ENCODE data around the gene FAM107B. TPM values are rescaled to one million over a fixed set of nuclear protein-coding genes. Genes with fewer than 3 reads are reported as not detected.
"Not testable (repeated sequence)": the region's sequence is repeated elsewhere in the genome, so short reads cannot be mapped to it uniquely, and the experiment has no call there.

Gene FAM107B
- 67.2 TPM for total RNA-seq

DNA sequence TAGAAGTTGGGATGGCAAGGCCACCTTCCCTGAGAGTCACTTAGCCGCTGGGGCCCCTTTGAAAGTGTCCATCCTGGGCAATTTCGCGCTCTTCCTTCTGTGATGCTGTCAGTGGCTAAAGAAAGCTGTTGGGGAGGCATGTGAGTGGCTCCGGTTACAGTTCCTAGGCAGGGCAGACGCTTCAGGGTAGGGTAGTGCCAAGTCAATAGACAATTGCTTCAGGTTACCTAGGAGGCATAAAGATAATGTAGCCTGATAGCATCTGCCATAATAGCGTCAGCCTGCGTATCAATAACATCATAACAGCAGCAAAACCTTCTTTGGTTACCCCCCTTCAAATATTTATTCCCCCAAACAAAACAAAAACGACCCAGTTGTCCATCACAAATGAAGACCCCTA, at the start of gene FAM107B:
FAM107B (minus strand) TSS at position 101 of the 400 bp plus-strand sequence. CDS start 234 bp downstream, outside the sequence.
- no peak for DNase-seq (ENCODE audit: low spot score)

DNA sequence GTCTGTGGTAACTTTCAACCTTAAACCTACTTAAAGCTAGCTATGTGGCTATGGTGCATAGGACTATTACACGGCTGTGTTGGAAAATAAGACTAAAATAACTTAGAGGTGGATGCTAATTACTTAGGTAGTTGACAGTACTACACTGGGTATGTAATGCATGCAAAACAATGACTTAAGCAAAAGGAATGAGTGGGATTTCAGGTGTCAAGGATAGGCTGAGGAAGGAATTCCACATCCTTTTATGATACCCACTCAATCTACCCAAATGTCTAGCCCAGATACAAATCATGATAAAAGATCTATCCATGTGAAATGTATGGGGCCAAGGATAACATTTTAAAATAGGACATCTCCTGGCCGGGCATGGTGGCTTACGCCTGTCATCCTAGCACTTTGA, 49.3 kb upstream of the FAM107B start:
- no peak for DNase-seq (ENCODE audit: low spot score)

DNA sequence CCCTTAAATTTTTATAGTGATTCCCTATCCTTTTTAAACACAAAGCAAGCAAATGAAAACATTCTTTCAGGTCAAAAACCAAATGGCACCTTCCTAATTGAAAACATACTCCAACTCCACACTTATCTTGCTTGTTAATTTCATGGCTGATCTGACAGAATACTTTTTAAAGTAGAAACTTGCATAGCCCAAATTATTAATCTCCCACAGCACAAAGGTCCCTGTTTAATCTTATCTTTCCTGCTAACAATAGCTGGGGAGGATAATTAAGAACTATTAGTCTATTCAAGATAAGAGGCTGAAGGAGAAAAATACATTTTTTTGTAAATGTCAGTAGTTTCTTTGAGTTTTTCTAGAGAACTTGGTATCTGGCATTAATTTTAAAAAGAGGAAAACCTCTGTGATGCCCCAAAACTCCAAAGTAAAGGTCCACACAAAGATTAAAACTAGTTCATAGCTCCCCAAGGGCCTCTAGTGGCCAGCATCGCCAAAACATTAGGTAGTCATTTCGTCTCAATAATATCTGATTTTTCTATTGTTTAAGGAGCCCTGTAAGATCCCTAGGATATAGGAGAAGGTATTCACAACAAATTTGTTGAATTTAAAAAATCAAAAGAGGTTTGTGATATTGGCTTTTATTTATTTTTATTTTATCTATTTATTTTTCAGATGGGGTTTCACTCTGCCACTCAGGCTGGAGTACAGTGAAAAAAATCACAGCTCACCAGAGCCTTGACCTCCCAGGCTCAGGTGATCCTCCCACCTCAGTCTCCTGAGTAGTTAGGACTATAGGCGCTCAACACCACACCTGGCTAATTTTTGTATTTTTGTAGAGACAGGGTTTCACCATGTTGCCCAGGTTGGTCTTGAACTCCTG, 48.4 kb upstream of the FAM107B start:
- DNase-seq (ENCODE audit: low spot score): no peak

DNA sequence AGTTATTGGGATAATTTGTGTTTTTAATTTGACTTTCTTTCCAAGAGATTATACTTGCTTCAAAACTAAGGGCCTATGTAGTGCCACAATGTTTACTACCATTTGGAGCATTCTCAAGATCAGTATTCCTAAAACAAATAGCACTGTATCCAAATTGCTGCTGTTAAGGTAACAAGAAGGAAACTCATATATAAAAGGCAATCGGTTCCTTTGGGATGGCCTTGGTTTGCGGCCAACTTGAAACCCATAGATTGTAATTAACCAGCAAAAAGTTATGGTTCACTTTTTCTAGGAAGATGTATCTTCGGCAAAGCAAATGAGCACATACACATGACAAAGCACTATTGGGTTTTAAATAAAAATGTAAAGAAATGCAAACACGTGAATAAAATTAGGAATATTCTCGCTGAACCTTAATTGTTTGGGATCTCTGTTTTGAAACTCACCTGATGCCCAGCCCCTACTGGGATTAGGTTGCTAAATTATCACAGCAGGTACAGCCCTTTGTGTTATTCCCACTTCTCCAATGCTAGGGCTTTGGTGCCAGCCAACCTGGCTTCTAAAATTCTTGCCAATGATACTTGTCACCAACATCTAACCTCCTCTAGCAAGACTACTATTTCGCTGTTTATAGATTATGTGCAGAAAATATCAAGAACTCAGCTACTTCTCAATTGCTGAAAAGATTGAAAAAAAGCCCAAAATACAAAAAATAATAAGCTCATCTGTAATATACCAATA, 47.1 kb upstream of the FAM107B start:
- no peak for DNase-seq (ENCODE audit: low spot score)

DNA sequence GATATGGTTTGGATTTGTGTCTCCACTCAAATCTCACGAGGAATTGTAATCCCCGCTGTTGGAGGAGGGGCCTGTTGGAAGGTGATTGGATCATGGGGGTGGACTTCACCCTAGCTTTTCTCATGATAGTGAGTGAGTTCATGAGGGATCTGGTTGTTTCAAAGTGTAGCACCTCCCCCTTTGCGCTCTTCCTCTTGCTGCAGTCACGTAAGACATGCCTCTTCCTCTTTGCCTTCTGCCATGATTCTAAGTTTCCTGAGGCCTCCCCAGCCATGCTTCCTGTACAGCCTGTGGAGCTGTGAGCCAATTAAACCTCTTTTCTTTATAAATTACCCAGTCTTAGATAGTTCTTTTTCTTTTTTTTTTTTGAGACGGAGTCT, 46.1 kb upstream of the FAM107B start:
- no peak for DNase-seq (ENCODE audit: low spot score)

DNA sequence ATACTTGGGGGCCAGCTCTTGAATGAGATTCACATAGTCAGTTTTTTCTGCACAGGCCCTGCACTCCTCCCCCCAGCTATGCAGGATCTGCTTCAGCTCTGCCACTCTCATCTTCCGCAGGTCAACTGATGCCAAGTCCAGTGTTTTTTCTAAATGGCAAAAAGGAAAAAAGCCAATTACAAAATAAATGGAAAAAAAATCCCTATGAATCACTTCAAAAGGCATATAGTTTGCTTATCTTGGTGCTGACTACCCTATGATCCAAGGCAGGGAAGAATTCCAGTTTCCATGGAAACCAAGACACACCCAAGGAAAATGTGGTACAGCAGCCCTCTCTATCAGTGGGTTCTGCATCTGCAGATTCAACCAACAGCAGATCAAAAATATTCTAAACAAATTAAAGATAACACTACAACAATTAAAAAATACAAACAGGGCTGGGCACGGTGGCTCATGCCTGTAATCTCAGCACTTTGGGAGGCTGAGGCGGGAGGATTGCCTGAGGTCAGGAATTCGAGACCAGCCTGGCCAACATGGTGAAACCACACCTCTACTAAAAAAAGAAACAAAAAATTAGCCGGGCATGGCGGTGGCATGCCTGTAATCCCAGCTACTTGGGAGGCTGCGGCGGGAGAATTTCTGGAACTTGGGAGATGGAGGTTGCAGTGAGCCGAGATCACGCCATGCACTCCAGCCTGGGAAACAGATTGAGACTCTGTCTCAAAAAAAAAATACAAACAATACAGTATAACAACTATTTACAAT, 45.5 kb upstream of the FAM107B start:
- no peak for DNase-seq (ENCODE audit: low spot score)

DNA sequence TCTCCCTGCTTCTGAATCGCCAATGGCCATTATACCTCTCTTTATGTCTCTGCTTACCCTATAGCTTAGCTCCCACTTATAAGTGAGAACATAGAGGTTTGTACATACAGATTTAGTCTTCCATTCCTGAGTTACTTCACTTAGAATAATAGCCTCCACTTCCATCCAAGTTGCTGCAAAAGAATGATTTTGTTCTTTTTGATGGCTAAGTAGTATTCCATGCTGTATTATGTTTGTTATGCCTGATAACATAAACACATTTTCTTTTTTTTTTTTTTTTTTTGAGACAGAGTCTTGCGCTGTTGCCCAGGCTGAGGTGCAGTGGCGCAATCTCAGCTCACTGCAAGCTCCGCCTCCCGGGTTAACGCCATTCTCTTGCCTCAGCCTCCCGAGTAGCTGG, 42.0 kb upstream of the FAM107B start:
- DNase-seq (ENCODE audit: low spot score): not testable (repeated sequence)

DNA sequence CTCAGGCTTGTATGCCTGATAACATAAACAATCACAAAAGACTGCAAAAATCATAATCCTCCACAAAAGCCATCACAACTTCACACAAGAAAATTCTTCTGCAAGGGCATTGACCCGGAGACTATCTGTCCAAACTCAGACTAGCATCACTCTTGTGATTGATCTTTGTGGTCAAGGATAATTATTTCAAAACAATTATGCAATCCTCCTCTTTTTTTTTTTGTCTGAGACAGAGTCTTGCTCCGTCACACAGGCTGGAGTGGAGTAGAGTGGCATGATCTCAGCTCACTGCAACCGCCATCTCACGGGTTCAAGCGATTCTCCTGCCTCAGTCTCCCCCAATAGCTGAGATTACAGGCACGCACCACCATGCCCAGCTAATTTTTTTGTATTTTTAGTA, 41.0 kb upstream of the FAM107B start:
- no peak for DNase-seq (ENCODE audit: low spot score)

DNA sequence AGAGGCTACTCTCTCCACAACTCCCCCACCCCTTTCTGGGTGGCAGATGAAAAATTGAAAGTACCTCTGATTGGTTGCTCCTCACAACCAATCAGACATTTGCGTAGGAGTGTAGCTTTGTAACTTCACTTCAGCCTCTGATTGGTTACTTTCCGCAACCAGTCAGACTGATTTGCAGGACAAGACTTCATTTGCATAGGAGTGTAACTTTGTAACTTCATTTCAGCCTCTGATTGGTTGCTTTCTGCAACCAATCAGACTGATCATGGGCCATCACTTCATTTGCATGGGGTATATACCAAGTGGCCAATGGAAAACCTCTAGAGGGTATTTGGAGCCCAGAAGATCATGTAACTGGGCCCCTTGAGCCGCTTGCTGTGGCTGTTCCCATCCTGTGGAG, 37.6 kb upstream of the FAM107B start:
- DNase-seq (ENCODE audit: low spot score): no peak

DNA sequence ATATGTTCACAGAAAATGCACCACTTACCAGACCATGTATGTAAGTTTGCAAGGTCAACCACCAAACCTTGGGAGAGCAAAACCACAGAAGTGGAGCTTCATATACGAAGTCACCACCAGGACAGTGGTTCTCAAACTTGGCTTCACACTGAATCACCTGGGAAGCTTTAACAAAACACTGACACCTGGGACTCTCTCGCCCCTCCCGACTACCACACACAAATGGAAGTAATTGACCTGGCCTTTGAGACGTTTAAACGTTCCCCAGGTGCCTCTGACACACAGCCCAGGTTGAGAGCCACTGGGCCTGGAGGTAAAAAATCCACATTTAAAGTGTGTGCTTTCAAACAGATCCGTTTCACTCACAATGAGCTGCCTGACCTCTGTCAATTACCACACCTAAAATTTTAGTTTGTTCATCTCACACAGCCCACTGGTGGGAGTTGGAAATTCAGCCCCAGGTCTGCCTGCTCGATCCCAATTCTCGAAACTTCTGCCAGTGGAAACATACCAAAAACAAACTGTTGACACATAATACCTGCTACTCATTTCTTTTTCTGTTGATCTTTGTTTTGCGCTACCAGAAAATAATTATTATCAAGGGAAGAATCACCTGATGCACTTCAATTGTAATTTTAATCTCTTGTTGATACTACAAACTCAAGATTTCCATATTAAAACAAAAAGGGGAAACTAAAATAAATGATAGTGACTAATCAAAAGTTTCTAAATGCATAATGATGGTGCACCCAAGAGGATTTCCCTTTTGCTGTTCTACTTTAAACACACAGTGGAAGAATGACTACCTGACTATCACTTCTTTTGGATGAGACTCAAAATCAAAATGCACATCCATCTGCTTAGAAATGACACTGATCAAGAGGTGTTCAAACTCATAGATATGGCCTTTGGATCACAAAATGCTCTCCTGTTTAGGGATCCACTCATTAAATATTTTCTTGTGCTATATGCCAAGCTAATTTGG, 36.6 kb upstream of the FAM107B start:
- DNase-seq (ENCODE audit: low spot score): no peak

DNA sequence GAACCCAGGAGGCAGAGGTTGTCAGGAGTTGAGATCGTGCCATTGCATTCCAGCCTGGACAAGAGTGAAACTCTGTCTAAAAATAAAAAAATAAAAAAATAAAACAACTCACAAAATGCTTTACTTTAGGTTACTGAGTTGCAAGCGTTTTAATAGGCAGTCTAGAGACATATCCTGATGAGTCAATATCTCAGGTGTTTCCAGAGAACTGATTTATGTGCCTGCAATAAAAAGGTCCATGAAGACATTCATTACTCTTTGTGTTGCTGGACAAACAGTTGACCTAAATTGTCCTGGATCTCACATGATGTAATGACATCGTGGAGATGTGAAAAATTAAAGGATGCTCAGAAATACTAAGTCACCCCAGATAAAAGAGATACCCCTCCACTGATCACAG, 31.6 kb upstream of the FAM107B start:
- DNase-seq (ENCODE audit: low spot score): no peak

DNA sequence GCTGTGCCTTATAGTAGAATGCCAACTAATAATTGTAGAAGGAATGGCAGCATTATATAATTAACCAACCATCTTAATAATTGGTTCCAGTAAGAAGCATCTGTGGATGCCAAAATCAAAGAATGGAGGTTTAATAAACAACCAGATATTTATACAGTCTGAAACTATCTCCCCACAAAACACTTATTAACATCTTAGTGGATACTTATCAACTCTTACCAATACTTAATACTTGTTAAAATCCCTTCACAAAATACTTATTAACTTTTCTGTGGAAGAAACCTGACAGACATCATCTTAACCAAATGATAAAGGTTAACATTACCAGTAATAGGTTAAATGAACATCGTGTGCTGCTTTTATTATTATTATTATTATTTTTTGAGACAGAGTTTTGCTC, 29.1 kb upstream of the FAM107B start:
- DNase-seq (ENCODE audit: low spot score): no peak

DNA sequence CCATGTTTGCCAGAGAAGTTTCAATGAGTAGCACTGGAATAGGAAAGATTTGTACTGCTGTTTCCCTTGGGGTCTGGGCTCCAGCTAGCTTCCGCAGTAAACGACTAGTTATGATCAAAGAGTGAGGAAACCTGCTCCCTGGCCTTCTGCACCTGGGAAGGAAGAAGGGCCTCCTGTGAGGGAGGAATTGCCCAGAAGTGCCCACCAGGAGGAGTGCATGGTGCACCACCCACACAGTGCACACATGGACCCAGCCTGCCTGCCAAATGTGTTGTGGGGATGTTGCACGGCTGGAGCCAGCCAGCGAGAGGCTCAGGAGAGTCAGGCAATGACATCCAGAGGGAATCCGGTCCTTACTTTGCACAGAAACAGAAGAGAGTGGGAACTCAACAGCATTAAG, 27.0 kb upstream of the FAM107B start:
- DNase-seq (ENCODE audit: low spot score): no peak

DNA sequence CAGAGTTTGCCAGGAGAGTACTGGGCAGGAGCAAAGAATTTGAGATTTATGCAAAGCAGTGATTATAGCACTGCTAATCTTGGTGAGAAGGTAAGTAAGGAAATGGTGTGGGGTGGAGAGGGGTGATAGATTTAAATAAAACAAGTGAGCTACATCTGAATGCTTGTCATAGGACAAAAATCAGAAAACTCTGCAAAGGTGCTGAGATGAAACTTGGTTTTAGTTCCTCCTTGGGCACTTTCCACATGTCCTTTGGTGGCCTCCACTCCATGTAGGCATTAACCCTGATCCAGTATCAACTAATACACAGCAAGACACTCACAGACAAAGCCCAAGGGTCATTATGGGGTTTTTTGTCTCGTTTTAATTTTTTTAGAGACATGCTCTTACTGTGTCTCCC, 25.7 kb upstream of the FAM107B start:
- DNase-seq (ENCODE audit: low spot score): no peak

DNA sequence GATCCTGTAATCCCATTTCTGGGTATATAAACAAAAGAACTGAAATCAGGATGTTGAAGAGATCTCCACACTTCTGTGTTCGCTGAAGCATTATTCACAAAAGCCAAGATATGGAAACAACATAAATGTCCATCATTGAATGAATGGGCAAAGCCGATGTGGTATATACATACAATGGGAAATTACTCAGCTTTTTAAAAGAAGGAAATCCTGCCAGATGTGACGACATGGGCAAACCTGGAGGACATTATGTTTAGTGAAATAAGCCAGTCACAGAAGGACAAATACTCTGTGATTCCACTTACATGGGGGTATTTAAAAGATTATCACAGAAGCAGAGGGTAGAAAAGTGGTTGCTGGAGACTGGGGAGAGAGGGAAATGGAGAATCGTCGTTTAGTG, 23.9 kb upstream of the FAM107B start:
- DNase-seq (ENCODE audit: low spot score): no peak

DNA sequence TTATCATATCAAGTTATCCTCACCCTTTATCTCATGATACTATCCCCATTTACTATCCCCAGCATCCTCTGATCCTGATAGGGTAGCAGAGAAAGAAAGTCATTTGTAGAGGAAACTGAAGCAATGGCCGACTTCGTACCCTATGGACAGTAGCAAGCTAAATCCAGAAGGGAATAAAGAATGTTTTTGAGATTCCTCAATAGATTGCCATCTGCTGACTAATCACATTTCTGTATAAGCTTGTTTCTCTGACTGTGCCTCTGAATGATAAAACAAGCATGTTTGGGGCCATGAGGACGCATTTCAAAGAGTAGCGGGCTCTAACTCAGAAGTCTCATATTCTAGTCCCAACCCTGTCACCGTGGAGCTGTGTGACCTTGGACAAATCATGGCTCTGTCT, 13.2 kb upstream of the FAM107B start:
- no peak for DNase-seq (ENCODE audit: low spot score)

DNA sequence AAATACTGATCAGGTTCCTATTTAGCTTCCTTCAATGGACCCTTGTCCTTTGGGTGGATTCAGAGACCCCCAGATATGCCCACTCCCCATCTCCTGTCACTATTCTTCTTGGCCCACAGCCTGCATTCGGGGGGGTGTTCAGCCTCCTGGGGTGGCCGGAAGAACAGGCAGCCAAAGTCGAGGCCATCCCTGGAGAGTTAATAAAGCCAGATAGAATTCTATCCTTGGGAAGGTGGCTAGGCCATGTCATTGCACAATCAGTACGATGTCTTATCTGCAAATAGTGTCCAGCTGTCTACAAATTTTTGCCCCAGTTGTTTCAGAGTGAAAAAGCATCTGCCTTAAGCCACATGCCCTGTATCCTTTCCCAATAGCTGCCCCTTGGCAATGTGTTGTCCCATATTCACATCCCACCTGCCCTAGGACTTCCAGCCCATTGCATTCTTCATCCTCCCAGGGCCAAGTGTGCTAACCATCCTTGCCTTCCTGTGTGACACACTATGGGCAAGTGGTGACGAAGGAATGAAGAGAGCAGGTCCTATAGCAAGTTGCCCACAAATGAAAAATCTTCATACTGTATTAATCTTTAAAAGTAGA, 9.9 kb upstream of the FAM107B start:
- no peak for DNase-seq (ENCODE audit: low spot score)

DNA sequence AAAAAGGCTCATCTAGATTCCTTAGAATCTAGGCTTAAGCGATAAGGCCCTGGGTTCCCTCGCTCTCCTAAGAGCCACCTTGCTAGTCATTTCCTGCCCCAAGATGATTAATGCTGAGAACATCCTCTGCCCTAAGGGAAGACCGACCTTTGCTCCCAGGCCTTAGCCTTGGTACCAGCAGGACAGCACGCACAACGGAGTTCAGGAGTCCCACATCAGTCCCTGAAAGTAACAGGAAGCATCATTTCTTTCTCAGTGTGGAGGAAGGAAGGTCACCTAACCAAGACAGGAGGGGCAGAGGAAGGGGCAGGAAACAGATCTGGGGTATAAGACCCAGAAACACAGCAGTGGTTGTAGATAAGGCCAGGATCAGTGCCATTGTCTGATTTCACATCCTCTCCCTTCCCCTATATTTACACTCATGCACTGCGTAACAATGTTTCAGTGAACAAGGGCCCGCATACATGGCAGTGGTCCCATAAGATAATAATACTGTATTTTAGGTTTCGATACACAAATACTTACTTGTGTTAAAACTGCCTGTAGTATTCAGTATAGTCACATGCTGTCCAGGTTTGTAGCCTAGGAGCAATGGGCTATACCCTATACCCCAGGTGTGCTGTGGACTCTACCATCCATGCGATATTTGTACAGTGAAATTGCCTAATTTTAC, 8.1 kb upstream of the FAM107B start:
- no peak for DNase-seq (ENCODE audit: low spot score)

DNA sequence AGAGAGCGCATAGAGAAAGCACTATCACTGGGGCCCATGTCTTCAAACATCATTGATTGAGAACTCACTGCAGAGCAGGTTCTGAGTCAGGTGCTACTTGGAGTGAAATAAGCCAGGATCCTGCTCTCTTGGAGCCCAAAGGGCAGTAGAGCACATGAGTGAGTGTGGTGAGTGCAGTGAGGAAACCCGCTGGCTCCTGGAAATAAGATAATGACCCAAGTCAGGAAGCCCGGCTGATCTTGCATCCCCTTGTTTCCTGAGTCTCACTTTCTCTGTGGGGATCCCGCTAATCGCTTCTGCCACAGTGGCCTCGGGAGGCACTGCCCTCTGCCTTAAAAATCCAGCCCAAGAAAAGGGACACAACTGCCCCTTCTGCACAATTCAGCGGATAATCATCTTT, 7.1 kb upstream of the FAM107B start:
- no peak for DNase-seq (ENCODE audit: low spot score)

DNA sequence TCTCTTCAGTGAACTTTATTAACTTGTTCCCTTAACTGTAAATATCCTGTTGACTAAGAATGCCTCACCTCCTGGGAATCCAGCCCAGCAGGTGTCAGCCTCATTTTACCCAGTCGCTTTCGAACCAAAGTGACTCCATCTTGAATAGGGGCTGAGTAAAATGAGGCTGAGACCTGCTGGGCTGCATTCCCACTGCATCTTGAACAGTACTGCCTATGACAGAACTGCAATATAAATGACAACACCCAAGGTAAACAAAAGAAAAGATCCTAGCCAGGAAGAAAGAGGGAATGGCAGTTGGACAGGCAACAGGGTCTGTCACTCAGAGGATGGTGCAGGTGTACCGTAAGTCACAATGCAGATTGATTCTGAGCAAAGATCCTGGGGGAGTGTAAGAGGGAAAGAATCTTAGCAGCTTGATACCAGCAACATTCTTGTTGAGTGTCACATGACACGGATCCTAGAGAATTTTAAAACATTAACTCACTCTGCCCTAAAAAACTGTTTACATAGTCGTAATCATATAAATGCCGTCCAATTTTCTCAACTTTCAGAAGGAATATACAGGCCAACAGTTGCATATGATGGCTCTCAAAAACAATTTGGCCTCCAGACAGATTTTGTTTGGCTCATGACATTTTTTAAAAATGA, 4.4 kb upstream of the FAM107B start:
- no peak for DNase-seq (ENCODE audit: low spot score)

All from ureter (tissue), 1 donor.